GM18867 (cell line): ENCODE measurements around the gene ACO2.
A peak's percentile ranks its signal among the peaks of the same experiment; 100 is the strongest.
"Not testable (repeated sequence)": the region's sequence is repeated elsewhere in the genome, so short reads cannot be mapped to it uniquely, and the experiment has no call there.

Experiments
- ATAC-seq: cut with Tn5 transposase; IDR thresholded peaks from one replicate; pipeline ENCODE4 v1.9.1; 2021; ENCODE audit warnings: mild to moderate bottlenecking, moderate library complexity; ENCODE audit not compliant: unreplicated experiment

Gene ACO2

GRCh38 chr22:41468381-41469217, at the start of gene ACO2, which contains the start of gene PHF5A:
Gene ACO2 (plus strand): TSS chr22:41469117. CDS start chr22:41469147, 30 bp downstream.
Gene PHF5A (minus strand): TSS chr22:41468692. CDS start chr22:41468653, 39 bp downstream.
- peak; percentile 85 for ATAC-seq

DNA sequence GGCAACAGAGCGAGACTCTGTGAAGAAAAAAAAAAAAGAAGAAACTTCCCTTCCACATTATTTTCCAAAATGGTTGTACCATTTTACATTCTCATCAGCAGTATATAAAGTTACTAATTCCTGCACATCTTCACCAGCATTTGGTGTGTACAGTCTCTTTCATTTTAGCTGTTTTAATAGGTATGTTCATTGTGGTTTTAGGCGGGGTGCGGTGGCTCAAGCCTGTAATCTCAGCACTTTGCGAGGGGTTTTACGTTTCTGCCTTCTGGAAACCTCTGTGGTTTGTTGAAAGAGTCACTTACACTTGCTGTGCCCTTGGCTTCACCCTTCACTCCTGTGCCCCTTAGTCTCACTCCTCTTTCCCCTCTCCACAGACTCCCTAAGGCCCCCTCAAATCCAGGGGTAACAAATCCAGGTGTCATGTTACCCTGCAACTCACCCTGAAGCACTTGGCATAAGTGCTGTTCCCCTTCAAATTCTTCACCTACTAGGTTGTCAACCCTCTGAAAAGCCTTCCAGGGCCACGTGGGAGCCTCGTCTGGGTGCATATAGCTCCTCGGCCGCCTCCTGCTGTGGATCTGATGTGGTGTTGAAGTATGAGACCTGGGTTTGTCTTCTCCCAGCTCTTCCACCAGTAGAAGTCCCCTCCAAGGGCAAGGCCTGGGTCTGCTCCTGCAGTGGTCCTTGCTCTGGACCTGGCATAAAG, 43.1 kb upstream of the ACO2 start:
- ATAC-seq = no peak

- ATAC-seq = no peak
These were observed 39.5 kb upstream of the ACO2 start for GRCh38 chr22:41429232-41429950.

DNA sequence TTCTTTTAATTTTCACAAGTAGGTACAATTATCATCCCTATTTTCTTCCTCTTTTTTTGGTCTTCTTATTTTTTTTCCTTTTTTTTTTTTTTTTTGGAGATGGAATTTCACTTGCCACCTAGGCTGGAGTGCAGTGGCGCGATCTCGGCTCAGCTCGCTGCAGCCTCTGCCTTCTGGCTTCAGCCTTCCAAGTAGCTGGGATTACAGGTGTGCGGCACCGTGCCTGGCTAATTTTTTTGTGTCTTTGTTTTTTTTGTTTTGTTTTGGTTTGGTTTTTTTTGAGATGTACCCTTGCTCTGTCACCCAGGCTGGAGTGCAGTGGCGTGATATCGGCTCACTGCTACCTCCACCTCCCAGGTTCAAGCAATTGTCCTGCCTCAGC, 39.0 kb upstream of the ACO2 start:
- no peak for ATAC-seq

GRCh38 chr22:41431656-41432055, 37.3 kb upstream of the ACO2 start:
- ATAC-seq = no peak

DNA sequence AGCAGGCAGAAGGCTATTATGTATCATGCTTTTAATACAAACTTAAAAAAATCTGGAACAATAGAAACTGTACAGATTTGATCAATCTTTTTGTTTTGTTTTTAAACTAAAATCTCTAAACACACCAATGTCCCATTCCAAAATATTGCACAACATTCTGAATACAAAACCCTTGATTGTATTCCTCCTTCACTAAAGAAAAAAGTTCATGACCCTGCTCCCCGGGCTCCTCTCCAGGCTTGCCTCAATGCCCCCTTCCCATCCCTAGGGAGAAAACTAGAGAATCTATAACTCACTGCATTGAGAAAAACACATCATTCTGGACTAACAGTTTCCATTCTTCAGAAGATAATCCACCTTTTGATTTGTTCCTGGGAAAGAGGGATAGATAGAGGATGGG, 35.4 kb upstream of the ACO2 start:
- ATAC-seq = not testable (repeated sequence)

DNA sequence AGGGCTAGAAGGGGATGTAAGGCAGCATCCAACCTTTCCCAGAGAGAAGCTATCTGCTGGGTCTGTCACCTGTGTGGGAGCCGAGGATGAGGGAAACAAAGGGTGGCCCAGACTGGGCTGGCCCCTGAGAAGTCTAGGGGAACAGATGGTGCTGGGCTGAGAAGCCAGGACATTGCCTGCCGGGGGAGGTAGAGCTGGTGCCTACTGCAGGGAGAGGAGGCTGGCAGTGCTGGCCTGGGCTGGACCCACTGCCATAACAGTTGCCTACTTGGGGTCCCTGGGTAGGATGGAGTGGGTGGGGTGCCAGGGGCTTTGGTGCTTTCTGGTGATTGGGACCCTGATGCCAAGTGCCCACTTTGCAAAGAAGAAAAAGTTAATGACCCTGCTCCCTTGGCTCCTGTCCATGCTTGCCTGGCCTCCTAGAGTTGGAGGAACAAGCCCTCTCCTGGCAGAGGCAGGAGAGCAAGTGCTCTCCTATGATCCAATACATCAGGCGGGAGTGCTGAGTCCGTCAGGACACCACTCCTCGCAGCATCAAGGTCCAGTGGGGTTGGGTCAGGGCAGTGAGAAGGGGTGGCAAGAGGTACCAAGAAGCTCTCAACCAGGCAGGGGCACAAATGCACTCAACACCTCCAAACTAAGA, 34.4 kb upstream of the ACO2 start:
- ATAC-seq = not testable (repeated sequence)

GRCh38 chr22:41435560-41435959, 33.4 kb upstream of the ACO2 start:
- no peak for ATAC-seq

DNA sequence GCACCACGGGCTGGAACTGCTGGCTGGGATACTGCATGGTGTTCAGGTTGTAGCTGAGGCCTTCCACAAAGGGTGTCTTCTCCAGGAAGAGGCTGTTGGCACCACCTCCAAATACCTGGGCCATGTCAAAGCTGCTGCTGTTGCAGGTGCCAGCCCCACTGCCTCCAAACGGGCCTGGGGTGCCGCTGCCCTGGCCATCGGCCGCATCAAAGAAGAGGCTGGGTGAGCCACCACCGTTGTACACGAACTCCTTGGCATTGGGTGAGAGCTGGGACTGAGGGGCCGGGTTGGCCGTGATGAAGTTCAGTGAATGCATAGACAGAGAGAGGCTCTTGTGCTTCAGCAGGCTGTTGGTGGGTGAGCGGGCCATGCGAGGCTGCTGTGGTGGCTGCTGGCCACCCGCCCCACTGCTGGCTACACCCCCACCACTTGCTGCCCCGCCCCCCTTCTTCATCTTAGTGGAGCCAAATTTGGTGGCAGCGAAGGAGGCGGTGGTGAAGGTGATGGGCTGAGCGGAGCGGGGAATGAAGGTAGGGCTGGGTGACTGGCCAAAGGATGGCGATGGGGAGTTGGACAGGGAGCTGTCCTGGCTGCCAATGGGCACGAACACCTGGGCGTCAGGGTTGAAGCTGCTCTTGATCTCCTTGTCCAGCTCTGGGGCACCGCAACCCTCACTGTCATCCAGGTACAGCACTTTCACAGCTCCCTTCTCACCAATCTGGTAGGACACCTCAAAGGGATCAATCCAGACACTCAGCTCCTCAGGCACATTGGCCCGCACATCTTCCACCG, 32.4 kb upstream of the ACO2 start:
- ATAC-seq = no peak

DNA sequence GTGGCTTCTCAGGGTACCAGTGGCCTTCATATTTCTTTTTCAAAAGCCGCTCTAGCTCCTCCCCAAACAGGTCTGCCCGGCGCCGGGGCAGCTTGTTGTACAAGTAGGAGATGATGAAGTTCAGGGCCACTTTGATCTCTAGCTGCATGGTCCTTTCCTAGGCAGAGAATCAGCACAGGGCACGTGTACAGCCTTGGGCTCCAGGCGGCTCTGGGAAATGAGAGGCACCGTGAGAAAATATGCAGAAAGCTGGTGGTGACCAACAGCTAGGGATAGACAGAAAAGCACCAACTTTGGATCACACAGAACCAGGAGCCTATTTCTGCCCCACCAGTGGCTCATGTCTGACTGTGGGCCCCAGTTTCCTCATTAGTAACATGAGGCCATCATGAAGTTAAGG, 31.7 kb upstream of the ACO2 start:
- ATAC-seq = no peak

DNA sequence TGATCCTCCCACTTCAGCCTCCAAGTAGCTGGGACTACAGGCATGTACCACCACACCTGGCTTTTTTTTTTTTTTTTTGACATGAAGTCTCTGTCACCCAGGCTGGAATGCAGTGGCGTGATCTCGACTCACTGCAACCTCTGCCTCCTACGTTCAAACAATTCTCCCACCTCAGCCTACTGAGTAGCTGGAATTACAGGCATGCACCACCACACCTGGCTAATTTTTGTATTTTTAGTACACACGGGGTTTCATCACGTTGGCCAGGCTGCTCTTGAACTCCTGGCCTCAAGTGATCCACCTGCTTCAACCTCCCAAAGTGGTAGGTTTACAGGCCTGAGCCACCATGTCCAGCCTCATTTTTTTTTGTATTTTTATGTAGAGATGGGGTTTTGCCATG, 28.4 kb upstream of the ACO2 start:
- ATAC-seq = not testable (repeated sequence)

DNA sequence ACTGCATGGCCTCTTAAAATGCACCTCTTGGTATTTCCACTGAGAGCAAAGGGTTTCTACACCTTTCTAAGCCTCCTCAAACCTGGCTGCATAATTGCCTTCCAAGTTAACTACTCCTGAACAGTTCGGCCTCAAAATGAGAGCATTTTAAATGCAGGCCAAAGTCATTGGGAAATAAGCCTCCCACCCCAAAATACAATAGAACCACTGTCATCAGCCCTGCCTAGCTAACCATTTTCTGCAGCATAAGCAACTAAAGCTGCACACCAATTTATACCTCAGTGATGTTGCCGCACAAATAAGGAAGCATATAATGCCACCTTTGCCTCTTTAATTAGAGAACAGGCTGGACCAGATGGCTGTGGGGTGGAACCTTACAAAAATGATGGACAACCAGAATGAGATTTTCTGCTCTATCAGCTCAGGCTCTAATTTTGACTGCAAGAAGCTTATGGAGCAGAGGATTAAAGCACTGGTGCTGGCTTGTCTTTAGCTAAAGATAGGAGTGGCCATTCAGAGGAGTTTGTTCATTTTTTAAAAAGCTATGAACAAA, 26.6 kb upstream of the ACO2 start:
- no peak for ATAC-seq

GRCh38 chr22:41444360-41445128, 24.4 kb upstream of the ACO2 start:
- ATAC-seq = peak; percentile 46

- no peak for ATAC-seq
These were observed 23.5 kb upstream of the ACO2 start for GRCh38 chr22:41445129-41446056.

- no peak for ATAC-seq
These were observed 22.8 kb upstream of the ACO2 start for GRCh38 chr22:41446057-41446501.

DNA sequence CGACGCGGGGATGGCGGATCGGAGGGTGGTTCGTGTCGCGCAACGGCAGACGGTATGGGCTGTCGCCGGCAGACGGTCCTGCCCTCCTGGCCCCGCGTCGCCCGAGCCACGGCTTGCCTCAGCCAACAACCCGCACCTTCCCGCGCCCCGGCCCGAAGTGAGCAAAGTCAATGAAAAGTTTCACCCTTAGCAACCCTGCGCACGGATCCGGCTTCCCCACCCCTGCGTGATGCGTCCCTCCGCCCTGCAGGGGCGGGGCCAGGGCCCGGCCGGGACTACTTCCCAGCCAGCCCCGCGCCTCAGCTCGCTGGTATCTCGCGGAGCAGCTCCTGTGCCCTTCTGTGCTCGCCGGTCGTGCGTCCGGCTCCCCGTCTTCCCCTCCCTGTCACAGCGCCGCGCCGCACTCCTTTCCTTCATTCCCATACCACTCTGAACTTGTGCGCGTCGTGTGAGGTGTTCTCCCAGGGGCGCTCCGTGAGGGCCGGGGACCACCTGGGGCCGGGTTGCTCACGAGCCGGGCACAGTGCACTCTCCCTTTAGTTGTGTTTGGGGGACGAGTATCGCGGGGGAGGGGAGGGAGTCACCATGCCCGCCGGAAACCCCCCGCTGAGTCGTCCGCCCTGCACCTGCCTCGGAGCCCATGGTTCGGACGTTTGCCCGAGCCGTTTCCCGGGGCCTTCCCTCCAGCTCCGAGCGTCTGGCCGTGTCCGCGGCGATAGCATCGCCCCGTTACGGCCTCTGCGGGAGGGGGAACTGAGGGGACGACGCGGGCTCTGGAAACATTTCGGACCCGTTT, 22.1 kb upstream of the ACO2 start, which contains the start of gene TOB2:
TSS of gene TOB2 (minus strand) at position 163 of the 796 bp plus-strand sequence. CDS start 9,456 bp downstream, outside the sequence.
- ATAC-seq = peak; percentile 36
